DOHH2 (cell line): ENCODE data around the gene CASKIN1.

Source experiments
- H3F3A ChIP-seq: fragments of 200-600 bp; sonication (generic), shearing (Covaris generic); 2 replicates; pipeline ENCODE4 v1.6.0; 2016; ENCODE audit warnings: antibody characterized with exemption, mild to moderate bottlenecking; ENCODE audit not compliant: control insufficient read depth, insufficient read depth
- H3K27ac ChIP-seq: fragments of 200-600 bp; sonication (generic); 2 replicates; pipeline ENCODE4 v1.5.1; 2014; ENCODE audit warnings: low read depth, mild to moderate bottlenecking, low read length, moderate library complexity
- H3K27me3 ChIP-seq: fragments of 200-600 bp; sonication (generic); 2 replicates; pipeline ENCODE4 v1.6.1; 2014; ENCODE audit warnings: mild to moderate bottlenecking, low read length, mixed read lengths; ENCODE audit not compliant: control insufficient read depth
- H3K36me3 ChIP-seq: fragments of 200-600 bp; sonication (generic); 2 replicates; pipeline ENCODE4 v1.6.1; 2014; ENCODE audit warnings: mild to moderate bottlenecking, low read length, moderate library complexity, mixed read lengths; ENCODE audit not compliant: control insufficient read depth
- H3K4me1 ChIP-seq: fragments of 200-600 bp; sonication (generic); 2 replicates; pipeline ENCODE4 v1.6.1; 2014; ENCODE audit warnings: mild to moderate bottlenecking, low read length, mixed read lengths; ENCODE audit not compliant: control insufficient read depth
- H3K4me2 ChIP-seq: fragments of 200-600 bp; sonication (generic); 2 replicates; pipeline ENCODE4 v1.6.0; 2014; ENCODE audit warnings: mild to moderate bottlenecking, low read length, moderate library complexity
- H3K4me3 ChIP-seq: fragments of 200-600 bp; sonication (generic); 2 replicates; pipeline ENCODE4 v1.5.1; 2014; ENCODE audit warnings: mild to moderate bottlenecking, low read length, mixed read lengths
- H3K79me2 ChIP-seq: fragments of 200-600 bp; sonication (generic); 2 replicates; pipeline ENCODE4 v1.6.1; 2014; ENCODE audit warnings: mild to moderate bottlenecking, low read length, mixed read lengths; ENCODE audit not compliant: control insufficient read depth
- H3K9me2 ChIP-seq: fragments of 200-600 bp; sonication (generic); replicated peaks from 2 replicates; pipeline ENCODE4 v1.6.1; 2014; ENCODE audit warnings: mild to moderate bottlenecking, low read length, mixed read lengths; ENCODE audit not compliant: control insufficient read depth
- H3K9me3 ChIP-seq: fragments of 200-600 bp; sonication (generic); 2 replicates; pipeline ENCODE4 v1.6.1; 2014; ENCODE audit warnings: antibody characterized with exemption, low read length, mixed read lengths; ENCODE audit not compliant: control insufficient read depth, insufficient read depth
- H4K20me1 ChIP-seq: fragments of 200-600 bp; sonication (generic); 2 replicates; pipeline ENCODE4 v1.6.0; 2014; ENCODE audit warnings: low read depth, mild to moderate bottlenecking, antibody characterized with exemption, low read length, moderate library complexity; ENCODE audit not compliant: control insufficient read depth, insufficient read depth
- EZH2phosphoT487 ChIP-seq: fragments of 200-600 bp; sonication (generic); IDR thresholded peaks from 2 replicates; pipeline ENCODE4 v1.6.1; 2017; ENCODE audit warnings: borderline replicate concordance, mild to moderate bottlenecking, antibody characterized with exemption, low read length, moderate library complexity, mixed read lengths
- TF ChIP-seq, protein P1 (sequence below): fragments of 200-600 bp; sonication (generic); IDR thresholded peaks from one replicate; pipeline ENCODE4 v1.5.1; 2014; ENCODE audit warnings: antibody characterized with exemption, mild to moderate bottlenecking, low read depth, low read length; ENCODE audit not compliant: poor library complexity, severe bottlenecking

Gene CASKIN1

DNA sequence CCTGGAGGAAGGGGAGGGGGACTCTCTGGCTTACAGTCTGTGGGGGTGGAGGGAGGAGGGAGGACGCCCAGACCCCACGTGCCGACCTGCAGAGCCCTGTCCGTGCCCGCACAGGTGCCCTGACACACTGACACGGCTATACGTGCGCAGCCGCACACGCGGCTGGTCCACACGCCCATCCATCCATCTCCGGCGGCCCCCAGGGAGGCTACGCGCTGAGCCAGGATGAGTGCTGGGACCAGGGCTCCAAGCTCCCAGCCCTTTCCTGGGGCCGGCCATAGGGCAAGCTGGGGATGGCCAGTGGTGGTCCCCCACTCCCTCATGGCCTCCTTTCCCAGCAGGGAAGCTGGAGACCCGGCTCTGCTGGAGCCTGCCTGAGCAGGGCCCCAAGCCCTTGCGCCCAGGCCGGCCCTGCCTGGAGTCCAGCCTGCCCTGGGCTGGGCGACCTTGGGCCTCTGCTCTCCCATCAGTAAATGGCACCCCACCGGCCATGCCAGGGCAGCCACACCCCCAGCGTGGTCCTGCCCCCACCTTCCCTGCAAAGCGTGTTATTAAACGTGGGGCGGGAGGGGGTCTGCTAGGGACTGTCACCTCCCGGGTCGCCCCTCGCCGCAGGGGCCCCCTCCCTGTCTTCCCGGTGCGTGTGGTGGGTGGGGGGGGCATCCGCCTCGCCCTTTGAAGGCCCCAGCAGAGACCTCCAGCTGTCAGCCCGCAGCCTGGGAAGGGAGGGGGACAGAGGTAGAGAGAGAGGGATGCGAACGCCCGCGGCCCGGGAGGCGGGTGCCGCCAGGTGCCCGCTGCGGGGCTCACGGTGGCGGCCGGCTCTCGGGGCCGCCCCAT is 863 bp downstream of the CASKIN1 start:
- H3K36me3 ChIP-seq = no peaks in the 10 kb centered on the region

DNA sequence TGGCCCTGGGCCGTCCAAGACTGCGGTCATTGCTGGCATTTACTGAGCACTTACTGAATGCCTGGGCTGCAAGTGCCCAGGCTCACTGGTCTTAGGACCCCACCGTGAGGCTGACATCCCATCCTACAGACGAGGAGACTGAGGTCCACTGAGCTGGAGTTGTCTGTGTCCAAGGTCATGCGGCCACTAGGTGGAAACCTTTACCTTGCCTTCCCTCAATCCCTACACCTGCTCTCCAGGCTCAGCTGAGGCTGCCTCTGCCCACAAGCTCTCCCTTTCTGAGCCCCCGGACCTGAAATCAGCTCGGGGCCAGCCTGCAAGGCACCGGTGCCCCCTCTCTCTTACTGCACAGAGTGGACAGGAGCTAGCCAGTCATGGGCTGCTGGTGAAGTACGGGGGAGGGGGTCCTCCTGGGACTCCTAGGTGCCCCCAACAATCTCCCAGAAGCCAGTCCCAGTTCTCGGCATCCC is 1.5 kb downstream of the CASKIN1 start:
- peaks cover 10% of the 10 kb centered on the region for H3K4me1 ChIP-seq
- H3K4me2 ChIP-seq = peak overlapping the region; percentile 33
- H3F3A ChIP-seq = no peaks in the 10 kb centered on the region

More for the DNA sequence above, 863 bp downstream of the CASKIN1 start:
- no peaks in the 10 kb centered on the region for H3K9me3 ChIP-seq
- peaks cover 63% of the 10 kb centered on the region for H3K27me3 ChIP-seq
- peak overlapping the region; percentile 33 for H3K4me2 ChIP-seq
- H3K79me2 ChIP-seq = no peaks in the 10 kb centered on the region
- peaks cover 5% of the 10 kb centered on the region; the same call in 1 of the 2 replicates for H4K20me1 ChIP-seq
- H3K4me1 ChIP-seq = peaks cover 10% of the 10 kb centered on the region
- peak overlapping the region; percentile 10; the same call in 1 of the 2 replicates for H3K4me3 ChIP-seq
- H3K9me2 ChIP-seq = no peaks in the 10 kb centered on the region
- TF ChIP-seq, protein P1, sequence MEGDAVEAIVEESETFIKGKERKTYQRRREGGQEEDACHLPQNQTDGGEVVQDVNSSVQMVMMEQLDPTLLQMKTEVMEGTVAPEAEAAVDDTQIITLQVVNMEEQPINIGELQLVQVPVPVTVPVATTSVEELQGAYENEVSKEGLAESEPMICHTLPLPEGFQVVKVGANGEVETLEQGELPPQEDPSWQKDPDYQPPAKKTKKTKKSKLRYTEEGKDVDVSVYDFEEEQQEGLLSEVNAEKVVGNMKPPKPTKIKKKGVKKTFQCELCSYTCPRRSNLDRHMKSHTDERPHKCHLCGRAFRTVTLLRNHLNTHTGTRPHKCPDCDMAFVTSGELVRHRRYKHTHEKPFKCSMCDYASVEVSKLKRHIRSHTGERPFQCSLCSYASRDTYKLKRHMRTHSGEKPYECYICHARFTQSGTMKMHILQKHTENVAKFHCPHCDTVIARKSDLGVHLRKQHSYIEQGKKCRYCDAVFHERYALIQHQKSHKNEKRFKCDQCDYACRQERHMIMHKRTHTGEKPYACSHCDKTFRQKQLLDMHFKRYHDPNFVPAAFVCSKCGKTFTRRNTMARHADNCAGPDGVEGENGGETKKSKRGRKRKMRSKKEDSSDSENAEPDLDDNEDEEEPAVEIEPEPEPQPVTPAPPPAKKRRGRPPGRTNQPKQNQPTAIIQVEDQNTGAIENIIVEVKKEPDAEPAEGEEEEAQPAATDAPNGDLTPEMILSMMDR = no peak
- peak; percentile 93 for TF ChIP-seq EZH2phosphoT487
- H3F3A ChIP-seq = no peaks in the 10 kb centered on the region
- H3K27ac ChIP-seq = no peak overlapping the region

DNA sequence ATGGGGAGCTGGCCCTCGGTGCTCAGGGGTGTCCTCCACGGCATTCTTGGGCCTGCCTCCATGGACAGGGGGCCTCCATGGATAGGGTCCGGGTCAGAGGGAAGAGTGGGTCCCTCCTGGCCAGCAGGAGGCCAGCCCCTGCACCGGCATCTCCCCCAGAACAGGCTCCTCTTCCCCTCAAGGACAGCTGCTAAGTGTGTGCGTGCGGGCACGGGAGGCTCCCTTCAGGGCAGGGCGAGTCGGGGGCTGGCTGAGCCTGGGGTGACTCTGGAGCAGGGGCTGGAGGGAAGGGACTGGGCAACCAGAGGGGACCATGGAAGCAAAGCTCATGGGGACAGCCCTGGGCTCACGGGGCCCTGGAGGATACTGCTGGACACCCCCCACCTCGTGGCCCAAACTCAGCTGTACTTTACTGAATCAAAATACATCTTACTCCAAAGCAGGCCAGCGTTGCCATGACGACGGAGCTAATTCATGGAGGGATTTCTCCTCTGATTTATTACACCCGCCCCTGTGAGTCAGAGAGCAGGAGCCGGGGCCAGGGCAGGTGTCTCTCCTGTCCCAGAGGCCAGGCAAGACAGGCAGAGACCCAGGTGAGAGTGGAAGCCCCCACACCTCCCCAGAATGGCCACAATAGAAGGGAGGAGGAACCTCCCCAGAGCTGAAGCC is 2.1 kb downstream of the CASKIN1 start:
- Histone ChIP-seq H4K20me1 (peaks cover 5% of the 10 kb centered on the region; the same call in 1 of the 2 replicates), H3K79me2 (no peaks in the 10 kb centered on the region), H3K9me3 (no peaks in the 10 kb centered on the region), H3K27ac (no peak overlapping the region), H3K36me3 (no peaks in the 10 kb centered on the region), H3F3A (no peaks in the 10 kb centered on the region), H3K4me1 (peaks cover 10% of the 10 kb centered on the region), H3K27me3 (peaks cover 53% of the 10 kb centered on the region), H3K9me2 (no peaks in the 10 kb centered on the region), H3K4me2 (no peak overlapping the region), H3K4me3 (no peak overlapping the region)
- TF ChIP-seq EZH2phosphoT487 = no peak
- TF ChIP-seq, protein P1 = no peak

More for the DNA sequence above, 1.5 kb downstream of the CASKIN1 start:
- H3K9me2 ChIP-seq = no peaks in the 10 kb centered on the region
- no peaks in the 10 kb centered on the region for H3K79me2 ChIP-seq
- peaks cover 5% of the 10 kb centered on the region; the same call in 1 of the 2 replicates for H4K20me1 ChIP-seq
- H3K27me3 ChIP-seq = peaks cover 57% of the 10 kb centered on the region
- no peak overlapping the region for H3K27ac ChIP-seq
- no peaks in the 10 kb centered on the region for H3K9me3 ChIP-seq
- no peak overlapping the region for H3K4me3 ChIP-seq
- H3K36me3 ChIP-seq = no peaks in the 10 kb centered on the region
- no peak; the same call in 1 of the 2 replicates for TF ChIP-seq EZH2phosphoT487
- TF ChIP-seq, protein P1 = peak; percentile 56
